ENCODE data around the gene PLEKHG3. TPM values are rescaled to one million over a fixed set of nuclear protein-coding genes. Genes with fewer than 3 reads are reported as not detected.

The PLEKHG3 gene
- total and polyA plus RNA-seq, 4 donors, result 32.1 to 53.9 (median 42.2) TPM

DNA sequence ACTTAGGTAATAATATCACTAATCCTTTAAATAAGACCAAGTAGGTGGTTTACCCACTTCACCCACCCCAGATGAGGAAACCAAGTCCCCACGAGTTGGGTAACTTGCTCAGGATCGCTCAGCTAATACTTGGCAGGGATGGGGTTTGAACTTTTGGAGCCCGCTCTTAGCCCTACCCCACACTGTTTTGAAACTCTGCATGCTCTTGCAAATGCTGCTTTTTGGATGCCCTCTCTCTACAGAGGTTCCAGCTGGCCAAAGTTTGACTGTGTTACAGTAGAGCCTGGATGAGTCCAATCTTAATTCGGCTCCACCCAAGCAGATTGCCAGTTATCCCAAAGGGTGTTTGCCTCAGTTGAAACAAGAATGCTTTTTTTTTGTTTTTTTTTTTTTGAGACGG is 6.8 kb downstream of the PLEKHG3 start:
- Histone ChIP-seq H3K4me1 (ENCODE audit: control insufficient read depth, insufficient read depth, low read length) (peaks cover 42% of the 10 kb centered on the region), H3K36me3 (ENCODE audit: control insufficient read depth, insufficient read depth, low read length) (peaks cover 3% of the 10 kb centered on the region), H3K9me3 (ENCODE audit: control insufficient read depth, insufficient read depth, low read length) (peaks cover 10% of the 10 kb centered on the region), H3K4me3 (ENCODE audit: low read depth, low read length) (no peak overlapping the region), H3K27ac (ENCODE audit: low read depth, low read length) (no peak overlapping the region), H3K27me3 (ENCODE audit: control insufficient read depth, insufficient read depth, low read length) (no peaks in the 10 kb centered on the region)
- WGBS (ENCODE audit: insufficient coverage), result no CpG with 5 or more reads among the region's 5 CpGs
- no peak for DNase-seq (ENCODE audit: low read depth in 4 of 6, low spot score in 6 of 6)

- H3K4me1 ChIP-seq (ENCODE audit: control insufficient read depth, insufficient read depth, low read length), result peaks cover 45% of the 10 kb centered on the region
- peaks cover 10% of the 10 kb centered on the region for H3K9me3 ChIP-seq (ENCODE audit: control insufficient read depth, insufficient read depth, low read length)
- H3K27ac ChIP-seq (ENCODE audit: low read depth, low read length), result no peak overlapping the region
- H3K36me3 ChIP-seq (ENCODE audit: control insufficient read depth, insufficient read depth, low read length), result no peaks in the 10 kb centered on the region
- DNase-seq (ENCODE audit: low read depth in 4 of 6, low spot score in 6 of 6), result no peak
- no peak overlapping the region for H3K4me3 ChIP-seq (ENCODE audit: low read depth, low read length)
- no peaks in the 10 kb centered on the region for H3K27me3 ChIP-seq (ENCODE audit: control insufficient read depth, insufficient read depth, low read length)
Measured at GRCh38 chr14:64713677-64714076, 9.5 kb downstream of the PLEKHG3 start.

- WGBS (ENCODE audit: insufficient coverage), result 70% methylated on average over 2 of the region's 5 CpGs
- Histone ChIP-seq H3K27me3 (ENCODE audit: control insufficient read depth, insufficient read depth, low read length) (no peaks in the 10 kb centered on the region), H3K9me3 (ENCODE audit: control insufficient read depth, insufficient read depth, low read length) (peaks cover 10% of the 10 kb centered on the region), H3K4me3 (ENCODE audit: low read depth, low read length) (no peak overlapping the region), H3K4me1 (ENCODE audit: control insufficient read depth, insufficient read depth, low read length) (peaks cover 42% of the 10 kb centered on the region), H3K27ac (ENCODE audit: low read depth, low read length) (peak overlapping the region; percentile 88), H3K36me3 (ENCODE audit: control insufficient read depth, insufficient read depth, low read length) (no peaks in the 10 kb centered on the region)
- no peak for DNase-seq (ENCODE audit: low read depth in 4 of 6, low spot score in 6 of 6)
Measured at GRCh38 chr14:64714432-64715025, 10.3 kb downstream of the PLEKHG3 start.

GRCh38 chr14:64715146-64715627 is 11.0 kb downstream of the PLEKHG3 start:
- H3K36me3 ChIP-seq (ENCODE audit: control insufficient read depth, insufficient read depth, low read length), result no peaks in the 10 kb centered on the region
- DNase-seq (ENCODE audit: low read depth in 4 of 6, low spot score in 6 of 6), result no peak
- H3K9me3 ChIP-seq (ENCODE audit: control insufficient read depth, insufficient read depth, low read length), result peaks cover 10% of the 10 kb centered on the region
- no peaks in the 10 kb centered on the region for H3K27me3 ChIP-seq (ENCODE audit: control insufficient read depth, insufficient read depth, low read length)
- H3K4me3 ChIP-seq (ENCODE audit: low read depth, low read length), result peak overlapping the region; percentile 35
- WGBS (ENCODE audit: insufficient coverage), result 51% methylated on average over 3 of the region's 4 CpGs
- H3K4me1 ChIP-seq (ENCODE audit: control insufficient read depth, insufficient read depth, low read length), result peaks cover 44% of the 10 kb centered on the region
- H3K27ac ChIP-seq (ENCODE audit: low read depth, low read length), result peak overlapping the region; percentile 88

- DNase-seq (ENCODE audit: low read depth in 4 of 6, low spot score in 6 of 6), result peak in 1 of 6 donors; percentile 47
- Histone ChIP-seq H3K4me1 (ENCODE audit: control insufficient read depth, insufficient read depth, low read length) (peaks cover 44% of the 10 kb centered on the region), H3K9me3 (ENCODE audit: control insufficient read depth, insufficient read depth, low read length) (peaks cover 10% of the 10 kb centered on the region), H3K27ac (ENCODE audit: low read depth, low read length) (peak overlapping the region; percentile 88), H3K36me3 (ENCODE audit: control insufficient read depth, insufficient read depth, low read length) (no peaks in the 10 kb centered on the region), H3K4me3 (ENCODE audit: low read depth, low read length) (peak overlapping the region; percentile 35), H3K27me3 (ENCODE audit: control insufficient read depth, insufficient read depth, low read length) (no peaks in the 10 kb centered on the region)
- WGBS (ENCODE audit: insufficient coverage), result 16% methylated on average over 13 of the region's 22 CpGs
Measured at GRCh38 chr14:64715628-64716412, 11.6 kb downstream of the PLEKHG3 start.

DNA sequence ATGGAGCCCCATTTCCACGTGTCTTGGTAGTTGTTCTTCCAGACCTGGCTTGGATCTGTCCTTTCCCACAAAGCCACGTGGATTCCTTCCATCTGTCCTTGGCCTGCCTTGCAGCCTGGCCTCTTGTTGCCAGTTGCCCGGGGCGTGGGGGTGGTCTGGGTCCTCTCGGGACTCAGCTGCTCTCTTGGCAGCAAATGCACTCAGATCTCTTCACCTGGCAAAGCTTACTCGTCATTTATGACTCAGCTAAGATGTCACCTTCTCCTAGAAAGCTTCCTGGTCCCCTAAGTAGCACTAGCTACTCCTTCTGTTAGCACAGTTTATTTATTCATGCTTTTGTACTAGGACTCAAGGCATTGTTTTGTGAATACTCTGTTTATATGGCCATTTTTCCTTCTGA is 13.6 kb downstream of the PLEKHG3 start:
- peak overlapping the region; percentile 88 for H3K27ac ChIP-seq (ENCODE audit: low read depth, low read length)
- H3K27me3 ChIP-seq (ENCODE audit: control insufficient read depth, insufficient read depth, low read length), result no peaks in the 10 kb centered on the region
- H3K9me3 ChIP-seq (ENCODE audit: control insufficient read depth, insufficient read depth, low read length), result peaks cover 7% of the 10 kb centered on the region
- H3K4me3 ChIP-seq (ENCODE audit: low read depth, low read length), result no peak overlapping the region
- no peaks in the 10 kb centered on the region for H3K36me3 ChIP-seq (ENCODE audit: control insufficient read depth, insufficient read depth, low read length)
- 33% methylated on average over 6 of the region's 6 CpGs for WGBS (ENCODE audit: insufficient coverage)
- H3K4me1 ChIP-seq (ENCODE audit: control insufficient read depth, insufficient read depth, low read length), result peaks cover 62% of the 10 kb centered on the region
- DNase-seq (ENCODE audit: low read depth in 4 of 6, low spot score in 6 of 6), result no peak

DNA sequence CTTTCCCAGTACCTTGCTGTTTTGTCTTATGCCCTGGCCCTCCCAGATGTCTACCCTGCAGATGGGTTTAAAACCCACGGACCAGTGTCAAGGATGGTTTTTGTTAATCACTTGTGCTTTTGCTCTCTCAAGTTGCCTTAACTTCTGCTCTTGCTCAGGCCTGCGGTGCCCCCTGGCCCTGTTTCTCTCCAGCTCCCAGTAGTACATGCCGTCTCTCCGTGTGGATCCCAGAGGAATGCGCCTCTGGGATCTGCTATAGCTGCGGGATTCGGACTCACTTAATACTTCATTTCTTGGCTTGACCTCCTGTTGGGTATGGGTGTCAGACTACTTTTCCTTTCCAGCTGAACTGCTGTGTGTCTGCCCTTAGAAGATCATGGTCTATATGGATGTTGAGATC is 14.5 kb downstream of the PLEKHG3 start:
- Histone ChIP-seq H3K27ac (ENCODE audit: low read depth, low read length) (peak overlapping the region; percentile 88), H3K9me3 (ENCODE audit: control insufficient read depth, insufficient read depth, low read length) (peaks cover 1% of the 10 kb centered on the region), H3K27me3 (ENCODE audit: control insufficient read depth, insufficient read depth, low read length) (no peaks in the 10 kb centered on the region), H3K36me3 (ENCODE audit: control insufficient read depth, insufficient read depth, low read length) (no peaks in the 10 kb centered on the region), H3K4me1 (ENCODE audit: control insufficient read depth, insufficient read depth, low read length) (peaks cover 71% of the 10 kb centered on the region), H3K4me3 (ENCODE audit: low read depth, low read length) (no peak overlapping the region)
- DNase-seq (ENCODE audit: low read depth in 4 of 6, low spot score in 6 of 6), result no peak
- WGBS (ENCODE audit: insufficient coverage), result 86% methylated on average over 7 of the region's 7 CpGs

- no peak for DNase-seq (ENCODE audit: low read depth in 4 of 6, low spot score in 6 of 6)
- H3K4me3 ChIP-seq (ENCODE audit: low read depth, low read length), result no peak overlapping the region
- H3K27me3 ChIP-seq (ENCODE audit: control insufficient read depth, insufficient read depth, low read length), result no peaks in the 10 kb centered on the region
- no peaks in the 10 kb centered on the region for H3K36me3 ChIP-seq (ENCODE audit: control insufficient read depth, insufficient read depth, low read length)
- 83% methylated on average over 5 of the region's 7 CpGs for WGBS (ENCODE audit: insufficient coverage)
- H3K27ac ChIP-seq (ENCODE audit: low read depth, low read length), result no peak overlapping the region
- peaks cover 74% of the 10 kb centered on the region for H3K4me1 ChIP-seq (ENCODE audit: control insufficient read depth, insufficient read depth, low read length)
- H3K9me3 ChIP-seq (ENCODE audit: control insufficient read depth, insufficient read depth, low read length), result no peaks in the 10 kb centered on the region
Measured at GRCh38 chr14:64719601-64720000, 15.4 kb downstream of the PLEKHG3 start.

- Histone ChIP-seq H3K27me3 (ENCODE audit: control insufficient read depth, insufficient read depth, low read length) (no peaks in the 10 kb centered on the region), H3K27ac (ENCODE audit: low read depth, low read length) (no peak overlapping the region), H3K4me1 (ENCODE audit: control insufficient read depth, insufficient read depth, low read length) (peaks cover 68% of the 10 kb centered on the region), H3K9me3 (ENCODE audit: control insufficient read depth, insufficient read depth, low read length) (no peaks in the 10 kb centered on the region), H3K4me3 (ENCODE audit: low read depth, low read length) (no peak overlapping the region), H3K36me3 (ENCODE audit: control insufficient read depth, insufficient read depth, low read length) (no peaks in the 10 kb centered on the region)
- 91% methylated on average over 6 of the region's 7 CpGs for WGBS (ENCODE audit: insufficient coverage)
- no peak for DNase-seq (ENCODE audit: low read depth in 4 of 6, low spot score in 6 of 6)
Measured at GRCh38 chr14:64720131-64720576, 15.9 kb downstream of the PLEKHG3 start.

DNA sequence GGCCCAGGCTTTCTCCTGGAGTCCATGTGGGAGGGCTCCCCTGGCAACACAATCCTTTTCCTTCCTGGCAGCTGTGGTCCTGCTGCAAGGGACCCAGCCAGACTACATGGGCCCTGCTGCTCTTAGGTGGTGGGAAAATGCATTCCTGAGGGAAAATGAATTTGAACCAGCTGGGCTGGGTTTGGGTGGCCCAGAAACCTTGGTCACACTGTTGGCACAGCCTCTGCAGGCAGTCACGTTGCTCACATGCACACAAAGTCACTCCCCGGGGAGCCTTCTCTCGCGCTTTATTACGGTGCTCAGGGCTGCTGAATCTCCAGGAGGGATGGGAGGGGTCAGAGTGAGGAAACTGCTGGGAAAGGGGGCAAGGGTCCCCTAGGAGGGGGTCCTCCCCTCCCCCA is 17.2 kb downstream of the PLEKHG3 start:
- Histone ChIP-seq H3K4me1 (ENCODE audit: control insufficient read depth, insufficient read depth, low read length) (peaks cover 63% of the 10 kb centered on the region), H3K27ac (ENCODE audit: low read depth, low read length) (peak overlapping the region; percentile 65), H3K4me3 (ENCODE audit: low read depth, low read length) (no peak overlapping the region), H3K27me3 (ENCODE audit: control insufficient read depth, insufficient read depth, low read length) (no peaks in the 10 kb centered on the region), H3K9me3 (ENCODE audit: control insufficient read depth, insufficient read depth, low read length) (no peaks in the 10 kb centered on the region), H3K36me3 (ENCODE audit: control insufficient read depth, insufficient read depth, low read length) (no peaks in the 10 kb centered on the region)
- peak in 1 of 6 donors; percentile 43 for DNase-seq (ENCODE audit: low read depth in 4 of 6, low spot score in 6 of 6)
- WGBS (ENCODE audit: insufficient coverage), result no CpG with 5 or more reads among the region's 5 CpGs

Data from spinal cord (tissue), 10 donors.